OCI-LY1 (cell line): ENCODE results near the gene RGPD8.

ENCODE experiments used
- CTCF ChIP-seq: fragments of 200-600 bp; sonication (generic), shearing (Covaris generic); IDR thresholded peaks from 2 replicates; pipeline ENCODE4 v1.5.1; 2017; ENCODE audit warnings: mild to moderate bottlenecking, antibody characterized with exemption, low read length, moderate library complexity, mixed read lengths
- EZH2 ChIP-seq: fragments of 200-600 bp; sonication (generic), shearing (Covaris generic); IDR thresholded peaks from 2 replicates; pipeline ENCODE4 v1.8.0; 2017; ENCODE audit warnings: borderline replicate concordance, mixed run types, mild to moderate bottlenecking, antibody characterized with exemption, low read length, moderate library complexity, mixed read lengths

- no peak for TF ChIP-seq CTCF
- TF ChIP-seq EZH2: no peak
These were observed 88.1 kb downstream of the RGPD8 start for GRCh38 chr2:112345030-112346027.
